ENCODE data around the gene ATP2B2.
A peak's percentile ranks its signal among the peaks of the same experiment; 100 is the strongest.

ATP2B2 gene

GRCh38 chr3:10319804-10320203 is 185.6 kb downstream of the ATP2B2 start:
- H3K27ac ChIP-seq = peak overlapping the region; percentile 90; the same call in 1 of the 2 replicates

DNA sequence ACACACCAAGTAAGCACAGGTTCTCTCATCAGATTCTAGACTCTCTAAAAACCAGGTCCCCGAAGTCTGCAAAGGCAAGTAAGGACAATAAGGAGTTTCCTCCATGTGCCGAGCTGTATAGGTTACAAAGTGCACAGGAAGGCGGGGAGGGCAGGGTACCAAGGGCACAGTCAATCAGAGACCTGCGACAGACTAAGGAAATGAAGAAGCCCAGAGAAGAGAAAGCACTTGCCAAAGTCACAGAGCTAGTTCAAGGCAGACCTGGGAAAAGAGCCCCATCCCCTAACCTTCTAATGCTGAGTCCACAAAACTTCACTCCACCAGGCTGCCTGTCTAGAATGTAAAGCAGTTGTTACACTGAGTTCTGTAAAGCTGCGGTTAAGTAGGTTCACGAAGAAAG is 186.1 kb downstream of the ATP2B2 start:
- no peak for TF ChIP-seq CTCF (conservative IDR thresholded peaks at IDR 0.05)
- no peak overlapping the region for H3K27ac ChIP-seq

More at GRCh38 chr3:10319804-10320203, 185.6 kb downstream of the ATP2B2 start:
- no peak for TF ChIP-seq CTCF (conservative IDR thresholded peaks at IDR 0.05)

GRCh38 chr3:10317961-10318350 is 187.4 kb downstream of the ATP2B2 start:
- no peak overlapping the region for H3K27ac ChIP-seq
- no peak for TF ChIP-seq CTCF (conservative IDR thresholded peaks at IDR 0.05)

DNA sequence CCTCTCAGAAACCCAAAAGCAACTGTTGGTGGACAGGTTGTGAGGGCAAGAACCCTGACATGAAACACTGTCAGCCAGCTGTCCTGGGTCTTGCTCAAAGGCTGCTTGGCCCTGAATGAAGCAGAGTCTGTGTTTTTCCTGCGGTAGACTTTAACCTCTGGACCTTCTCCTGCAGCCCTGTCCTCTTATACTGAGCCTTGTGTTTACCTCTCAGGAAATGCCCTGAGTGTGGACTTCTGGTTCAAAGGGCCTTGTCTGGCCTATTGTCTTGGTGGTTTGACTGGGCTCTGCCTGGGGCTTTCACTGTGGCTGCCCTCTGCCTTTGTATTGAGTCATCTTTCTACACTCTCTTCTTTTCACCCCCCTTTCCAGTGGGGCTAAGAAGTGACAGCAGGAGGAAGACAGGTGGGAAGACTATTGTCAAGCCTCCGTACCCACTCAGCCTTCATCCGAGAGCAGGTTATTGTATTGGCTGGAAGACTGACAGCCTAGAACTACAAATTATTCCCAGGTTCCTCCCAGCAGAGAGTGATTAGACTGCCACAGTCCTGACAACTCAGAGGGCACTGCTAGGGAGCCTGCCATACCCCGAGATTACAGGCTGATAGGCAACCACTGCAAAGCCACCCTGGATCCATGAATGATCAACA is 187.9 kb downstream of the ATP2B2 start:
- no peak overlapping the region for H3K27ac ChIP-seq
- no peak for TF ChIP-seq CTCF (conservative IDR thresholded peaks at IDR 0.05)

GRCh38 chr3:10315771-10316344 is 189.5 kb downstream of the ATP2B2 start:
- no peak for TF ChIP-seq CTCF (conservative IDR thresholded peaks at IDR 0.05)
- H3K27ac ChIP-seq = no peak overlapping the region

- no peak for TF ChIP-seq CTCF (conservative IDR thresholded peaks at IDR 0.05)
- no peak overlapping the region for H3K27ac ChIP-seq
Observed at GRCh38 chr3:10315101-10315500, 190.3 kb downstream of the ATP2B2 start.

DNA sequence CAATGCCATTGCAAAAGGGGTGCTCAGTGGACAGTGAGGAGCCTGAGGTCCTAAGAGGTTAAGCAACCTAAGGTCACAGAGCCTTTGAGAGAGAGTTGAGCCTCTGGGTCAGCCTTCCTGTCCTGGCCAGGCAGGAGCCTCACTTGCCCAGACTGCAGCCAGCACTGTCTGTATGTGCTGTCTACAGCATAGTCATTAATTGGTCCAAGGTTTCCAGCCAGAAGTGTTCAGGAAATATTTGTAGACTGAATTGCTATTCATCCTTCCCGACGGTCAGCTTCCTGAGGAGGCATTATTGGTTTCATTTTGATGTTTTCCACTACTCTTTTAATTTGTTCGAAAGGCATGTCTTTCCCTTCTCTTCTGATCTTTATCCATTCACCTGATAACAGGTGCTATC is 192.5 kb downstream of the ATP2B2 start:
- no peak for TF ChIP-seq CTCF (conservative IDR thresholded peaks at IDR 0.05)
- no peak overlapping the region for H3K27ac ChIP-seq
